ENCODE results near the gene YIPF3.

- TF ChIP-seq POLR2AphosphoS5 (IDR thresholded peaks at IDR 0.05) (no peak), CTCF (IDR thresholded peaks at IDR 0.05) (no peak)
These were observed 28.0 kb downstream of the YIPF3 start for GRCh38 chr6:43488667-43489276.
